Cardiac fibroblast (primary cell): Measurements from ENCODE around the gene RELT.

Experiments
- DNase-seq, 2 donors: peaks; one replicate each; pipeline versions ENCODE4 v3.0.0 to v3.0.0-alpha.2; 2010; ENCODE audit warnings: low read depth in 2 of 2
- H3K4me3 ChIP-seq, 2 donors: replicated peaks in 1 of 2; 1 replicate in 1 of 2; 2 replicates in 1 of 2; pipeline ENCODE4 v1.5.1; 2011; ENCODE audit warnings: low read depth in 2 of 2, low read length in 2 of 2, mild to moderate bottlenecking in 2 of 2, moderate library complexity in 1 of 2
- TF ChIP-seq, protein P1 (sequence below): IDR thresholded peaks from one replicate; pipeline ENCODE4 v1.5.1; 2011; ENCODE audit warnings: low read depth, mild to moderate bottlenecking, low read length, inconsistent platforms

The RELT gene

DNA sequence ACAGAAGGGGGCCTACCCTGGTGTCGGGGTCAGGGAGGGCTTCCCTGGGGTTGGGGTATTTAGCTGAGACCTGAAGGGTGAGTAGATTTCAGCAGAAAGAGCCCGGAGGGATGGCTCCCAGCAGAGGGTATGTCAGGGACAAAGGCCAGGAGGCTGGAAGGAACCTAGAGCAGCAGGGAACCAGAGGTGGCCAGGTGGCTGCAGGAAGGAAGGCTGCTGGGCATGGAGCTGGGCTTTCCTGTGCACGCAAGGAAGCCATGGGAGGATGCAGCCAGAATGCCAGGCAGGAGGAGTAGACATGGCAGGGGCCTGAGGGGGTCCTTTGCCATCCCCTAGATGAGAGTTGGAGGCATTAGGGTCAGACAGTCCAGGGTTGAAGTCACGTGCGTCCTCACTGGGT, 27.4 kb upstream of the RELT start:
- TF ChIP-seq, protein P1, sequence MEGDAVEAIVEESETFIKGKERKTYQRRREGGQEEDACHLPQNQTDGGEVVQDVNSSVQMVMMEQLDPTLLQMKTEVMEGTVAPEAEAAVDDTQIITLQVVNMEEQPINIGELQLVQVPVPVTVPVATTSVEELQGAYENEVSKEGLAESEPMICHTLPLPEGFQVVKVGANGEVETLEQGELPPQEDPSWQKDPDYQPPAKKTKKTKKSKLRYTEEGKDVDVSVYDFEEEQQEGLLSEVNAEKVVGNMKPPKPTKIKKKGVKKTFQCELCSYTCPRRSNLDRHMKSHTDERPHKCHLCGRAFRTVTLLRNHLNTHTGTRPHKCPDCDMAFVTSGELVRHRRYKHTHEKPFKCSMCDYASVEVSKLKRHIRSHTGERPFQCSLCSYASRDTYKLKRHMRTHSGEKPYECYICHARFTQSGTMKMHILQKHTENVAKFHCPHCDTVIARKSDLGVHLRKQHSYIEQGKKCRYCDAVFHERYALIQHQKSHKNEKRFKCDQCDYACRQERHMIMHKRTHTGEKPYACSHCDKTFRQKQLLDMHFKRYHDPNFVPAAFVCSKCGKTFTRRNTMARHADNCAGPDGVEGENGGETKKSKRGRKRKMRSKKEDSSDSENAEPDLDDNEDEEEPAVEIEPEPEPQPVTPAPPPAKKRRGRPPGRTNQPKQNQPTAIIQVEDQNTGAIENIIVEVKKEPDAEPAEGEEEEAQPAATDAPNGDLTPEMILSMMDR, result no peak
- no peak overlapping the region for H3K4me3 ChIP-seq
- no peak for DNase-seq

GRCh38 chr11:73349633-73350032, 26.6 kb upstream of the RELT start:
- TF ChIP-seq, protein P1, result no peak
- no peak for DNase-seq
- H3K4me3 ChIP-seq, result no peak overlapping the region

- TF ChIP-seq, protein P1, result peak; percentile 99
- peak; percentile 87 to 90 for DNase-seq
- no peak overlapping the region for H3K4me3 ChIP-seq
Measured at GRCh38 chr11:73350908-73351636, 25.1 kb upstream of the RELT start.

- no peak for DNase-seq
- H3K4me3 ChIP-seq, result no peak overlapping the region
- TF ChIP-seq, protein P1, result no peak
Measured at GRCh38 chr11:73353422-73353821, 22.8 kb upstream of the RELT start.

- DNase-seq, result no peak
- H3K4me3 ChIP-seq, result no peak overlapping the region
- TF ChIP-seq, protein P1, result no peak
Measured at GRCh38 chr11:73355109-73355508, 21.1 kb upstream of the RELT start.

GRCh38 chr11:73356979-73357860, 19.0 kb upstream of the RELT start:
- H3K4me3 ChIP-seq, result no peak overlapping the region
- no peak for DNase-seq
- TF ChIP-seq, protein P1, result no peak
